Activated CD4-positive, alpha-beta T cell treated with anti-CD3 and anti-CD28 coated beads, Interleukin-2, Interleukin-6, amounts not matched to agents 100 ng/mL and 50 ng/mL, durations not matched to agents 16 hours and 8 hours (primary cell): Measurements from ENCODE around the gene NIPBL.
"Not testable (repeated sequence)": the region's sequence is repeated elsewhere in the genome, so short reads cannot be mapped to it uniquely, and the experiment has no call there.

Experiments used
- DNase-seq: peaks from one replicate; pipeline ENCODE4 v3.0.0-alpha.2; 2020

Gene NIPBL

GRCh38 chr5:36908544-36909260, 32.1 kb downstream of the NIPBL start:
- DNase-seq, result no peak

- no peak for DNase-seq
Measured at GRCh38 chr5:36915653-36916052, 39.1 kb downstream of the NIPBL start.

GRCh38 chr5:36916614-36917013, 40.0 kb downstream of the NIPBL start:
- DNase-seq, result not testable (repeated sequence)

GRCh38 chr5:36917358-36917757, 40.8 kb downstream of the NIPBL start:
- DNase-seq, result not testable (repeated sequence)

GRCh38 chr5:36919238-36919637, 42.7 kb downstream of the NIPBL start:
- DNase-seq, result no peak

GRCh38 chr5:36919650-36920049, 43.1 kb downstream of the NIPBL start:
- no peak for DNase-seq

DNA sequence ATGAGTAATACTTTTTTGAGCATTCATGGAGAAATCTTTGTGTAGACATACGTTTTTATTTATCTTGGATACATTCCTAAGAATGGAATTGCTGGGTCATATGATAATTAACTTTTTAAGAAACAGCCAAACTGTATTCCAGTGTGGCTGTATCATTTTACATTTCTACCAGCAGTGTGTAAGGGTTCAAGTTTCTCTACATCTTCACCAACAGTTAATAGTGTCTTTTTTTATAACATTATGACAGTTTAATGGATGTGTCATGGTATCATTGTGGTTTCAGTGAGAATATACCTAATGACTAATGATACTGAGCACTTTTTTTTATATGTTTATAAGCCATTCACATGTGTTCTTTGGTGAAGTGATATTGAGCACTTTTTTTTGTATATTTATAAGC, 52.4 kb downstream of the NIPBL start:
- no peak for DNase-seq

GRCh38 chr5:36929438-36929837, 52.9 kb downstream of the NIPBL start:
- no peak for DNase-seq

DNA sequence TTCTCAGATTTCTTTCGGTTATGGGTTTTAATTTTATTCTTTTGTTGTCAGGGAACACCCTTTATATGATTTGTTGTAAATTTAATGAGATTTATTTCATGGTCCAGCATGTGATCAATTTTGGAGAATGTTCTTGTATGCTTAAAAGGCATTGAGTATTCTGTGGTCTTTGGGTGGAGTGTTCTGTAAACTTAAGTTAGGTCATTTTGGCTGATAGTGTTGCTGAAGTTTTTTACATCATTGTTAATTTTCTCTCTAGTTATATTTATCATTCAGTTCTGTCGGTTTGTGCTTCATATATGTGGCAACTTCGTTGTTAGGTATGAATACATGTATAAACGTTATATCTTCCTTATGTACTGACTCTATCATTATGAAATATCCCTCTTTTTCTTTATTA, 55.5 kb downstream of the NIPBL start:
- no peak for DNase-seq

GRCh38 chr5:36932699-36933098, 56.1 kb downstream of the NIPBL start:
- no peak for DNase-seq

DNA sequence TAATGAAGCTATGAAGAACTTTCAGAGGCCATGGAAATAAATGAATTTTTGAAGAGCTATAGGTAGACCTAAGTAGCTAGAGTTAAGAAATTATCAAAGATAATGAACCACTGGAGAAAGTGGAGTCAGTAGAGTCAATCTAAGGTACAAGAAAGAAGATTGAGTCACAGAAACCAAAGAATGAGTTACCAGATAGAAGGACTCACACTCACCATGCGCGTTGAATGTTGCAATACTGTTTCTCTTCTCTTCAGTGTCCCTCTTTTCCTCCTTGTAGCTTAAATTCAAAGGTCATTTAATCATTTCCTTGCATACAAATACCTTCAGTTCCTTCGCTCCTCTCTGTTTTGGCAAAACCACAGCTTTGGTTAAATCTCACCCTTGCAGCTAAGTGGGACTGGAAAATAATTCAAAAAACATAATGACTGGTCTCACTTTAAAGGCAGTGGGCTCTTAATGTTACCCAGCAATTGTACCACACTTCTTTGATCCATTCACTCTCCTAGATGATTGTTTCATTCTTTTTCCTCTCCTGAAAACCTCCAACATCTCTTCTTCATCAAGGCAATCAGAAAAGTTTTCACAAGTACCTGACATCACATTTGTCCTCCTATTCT, 58.3 kb downstream of the NIPBL start:
- DNase-seq, result no peak

DNA sequence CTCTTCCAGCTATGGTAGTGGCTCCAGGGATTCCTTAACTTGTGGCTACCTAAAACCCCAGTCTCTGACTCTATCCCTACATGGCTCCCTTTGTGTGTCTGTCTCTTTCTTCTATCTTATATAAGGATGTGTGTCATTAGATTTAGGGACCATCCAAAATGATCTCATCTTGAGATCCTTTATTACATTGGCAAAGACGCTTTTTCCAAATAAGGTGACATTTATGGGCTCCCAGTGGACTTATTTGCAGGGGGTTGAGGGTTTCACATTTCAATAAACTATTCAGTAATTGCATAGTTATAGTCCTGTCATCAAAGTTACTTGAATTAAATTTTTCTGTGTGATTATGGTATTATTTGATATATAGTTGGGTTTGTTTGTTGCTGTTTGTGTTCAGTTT, 59.2 kb downstream of the NIPBL start:
- DNase-seq, result no peak

- DNase-seq, result no peak
Measured at GRCh38 chr5:36936309-36936708, 59.7 kb downstream of the NIPBL start.

DNA sequence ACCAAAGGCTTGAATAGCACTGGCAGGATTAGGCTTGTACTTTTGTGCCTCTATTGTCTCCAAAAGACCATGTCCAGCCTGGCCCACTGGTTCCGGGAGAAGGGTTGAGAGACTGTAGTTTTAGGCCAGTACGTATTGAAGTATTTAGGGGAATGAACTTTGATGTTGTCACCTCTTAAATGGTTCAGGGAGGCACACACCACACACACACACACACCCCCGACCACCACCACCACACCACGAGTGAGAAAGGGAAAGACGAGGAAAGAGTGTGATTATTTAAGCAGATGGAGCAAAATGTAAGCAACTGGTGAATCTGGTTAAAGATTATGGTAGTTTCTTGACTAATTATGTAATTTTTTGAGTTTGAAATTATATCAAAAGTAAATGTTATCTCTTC, 61.6 kb downstream of the NIPBL start:
- no peak for DNase-seq

DNA sequence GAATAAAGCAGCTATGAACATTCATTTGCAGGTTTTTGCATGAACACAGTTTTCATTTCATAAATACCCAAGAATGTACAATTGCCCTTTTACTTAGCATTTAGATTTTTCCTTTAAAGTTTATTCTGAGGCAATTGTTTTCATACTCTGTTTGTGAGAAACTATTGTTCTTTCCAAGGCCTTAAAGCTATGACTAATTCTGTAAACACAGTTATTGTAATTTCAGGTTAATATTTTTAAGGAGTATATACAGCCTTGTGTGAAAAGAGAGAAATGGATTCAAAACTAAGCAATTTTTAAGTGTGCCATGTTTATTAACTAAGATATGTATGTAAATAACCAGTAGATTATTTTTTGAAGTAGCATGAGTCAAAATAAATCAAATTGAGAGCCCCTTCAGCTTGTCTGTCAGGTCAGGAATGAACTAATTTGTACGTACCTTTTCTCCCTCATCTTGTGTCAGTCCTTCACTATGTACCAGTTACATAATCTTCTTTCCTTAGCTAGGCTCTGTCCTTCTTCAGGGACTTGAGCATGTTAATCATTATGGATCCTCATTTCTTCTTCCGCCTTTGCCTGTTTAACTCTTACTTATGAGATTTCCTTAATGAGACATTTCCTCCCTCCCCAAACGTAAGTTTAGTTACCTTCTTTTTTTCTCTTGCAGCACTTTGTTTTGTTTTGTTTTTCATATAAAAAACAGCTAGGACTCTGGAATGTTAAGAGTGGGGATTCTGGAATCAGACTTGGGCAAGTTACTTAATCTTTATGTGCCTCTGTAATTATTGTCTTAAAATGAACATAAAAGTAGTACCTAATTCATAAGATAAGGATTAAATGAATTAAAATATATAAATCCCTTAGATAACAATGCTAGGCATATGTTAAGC, 63.6 kb downstream of the NIPBL start:
- DNase-seq, result no peak

DNA sequence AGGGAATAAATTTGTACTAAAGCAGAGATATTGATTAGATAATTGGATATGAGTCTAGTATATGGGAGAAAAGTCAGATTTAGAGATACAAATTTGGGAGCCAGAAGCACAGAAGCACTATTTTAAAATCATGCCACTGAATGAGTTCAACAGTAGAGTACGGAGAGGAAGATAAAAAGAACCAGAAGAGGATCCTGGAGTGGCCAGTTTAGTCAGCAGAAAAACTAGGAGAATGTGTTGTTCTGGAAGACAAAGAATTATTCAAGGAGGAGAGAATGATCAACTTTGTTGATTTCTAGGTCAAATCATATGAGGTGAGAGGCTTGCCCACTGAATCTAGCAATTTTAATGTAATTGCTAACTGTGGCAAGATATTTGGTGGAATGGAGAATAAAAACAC, 67.0 kb downstream of the NIPBL start:
- no peak for DNase-seq

GRCh38 chr5:36944024-36944423, 67.5 kb downstream of the NIPBL start:
- DNase-seq, result no peak

- peak; percentile 47 for DNase-seq
Measured at GRCh38 chr5:36944607-36945225, 68.1 kb downstream of the NIPBL start.

- DNase-seq, result no peak
Measured at GRCh38 chr5:36945687-36946086, 69.1 kb downstream of the NIPBL start.

- DNase-seq, result no peak
Measured at GRCh38 chr5:36946101-36946500, 69.5 kb downstream of the NIPBL start.

GRCh38 chr5:36948041-36948440, 71.5 kb downstream of the NIPBL start:
- DNase-seq, result no peak

DNA sequence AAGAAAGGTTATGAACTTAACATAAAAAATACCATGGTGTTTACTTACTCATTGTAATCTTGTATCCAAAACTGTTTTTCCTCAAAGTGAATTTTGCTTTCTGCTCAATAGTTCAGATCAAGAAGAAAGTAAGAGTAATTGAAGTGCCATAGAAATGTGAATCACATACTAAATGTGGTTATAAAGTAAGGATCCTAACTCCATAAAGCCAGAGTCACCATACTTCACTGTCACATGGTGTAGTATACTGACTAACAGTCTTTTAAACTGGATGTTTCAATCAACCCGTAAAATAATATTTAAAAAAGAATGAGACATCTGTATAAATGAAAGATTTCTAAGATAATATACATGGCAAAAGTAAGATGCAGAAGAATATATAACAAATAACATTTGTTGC, 72.1 kb downstream of the NIPBL start:
- no peak for DNase-seq

- DNase-seq, result no peak
Measured at GRCh38 chr5:36949593-36949992, 73.0 kb downstream of the NIPBL start.
